Activated B cell treated with CpG ODN at 0.5 μM for 24 hours (primary cell): ENCODE results near the gene RNF38. TPM values are rescaled to one million over a fixed set of nuclear protein-coding genes. Genes with fewer than 3 reads are reported as not detected.
"Not testable (repeated sequence)": the region's sequence is repeated elsewhere in the genome, so short reads cannot be mapped to it uniquely, and the experiment has no call there.

Experiments
- ATAC-seq: fragments of 200-7000 bp; cut with Tn5 transposase; one replicate; pipeline ENCODE4 v1.10.0; 2021; ENCODE audit warnings: low read depth, mild to moderate bottlenecking, moderate library complexity
- CTCF ChIA-PET: fragments of 350-600 bp; sonication (Branson Sonifier 250); formaldehyde crosslinking; loops from one replicate; lab custom pipeline; 2021; ENCODE audit warnings: antibody characterized with exemption; lab: Charles Lee
- POLR2A ChIA-PET: fragments of 350-600 bp; sonication (Branson Sonifier 250); formaldehyde crosslinking; loops from one replicate; lab custom pipeline; 2021; ENCODE audit warnings: antibody characterized with exemption; lab: Charles Lee
- DNase-seq: peaks from one replicate; pipeline ENCODE4 v3.0.0; 2022
- H3K27ac Mint-ChIP-seq: one replicate; pipeline ENCODE4 v1.8.0; 2020; ENCODE audit warnings: mixed read lengths
- H3K27me3 Mint-ChIP-seq: one replicate; pipeline ENCODE4 v1.8.0; 2021; ENCODE audit warnings: mixed read lengths
- H3K36me3 Mint-ChIP-seq: one replicate; pipeline ENCODE4 v1.8.0; 2021; ENCODE audit warnings: low read depth, mixed read lengths
- H3K4me1 Mint-ChIP-seq: one replicate; pipeline ENCODE4 v1.8.0; 2021; ENCODE audit warnings: mixed read lengths
- H3K4me3 Mint-ChIP-seq: one replicate; pipeline ENCODE4 v1.8.0; 2020; ENCODE audit warnings: mild to moderate bottlenecking, mixed read lengths
- H3K9me3 Mint-ChIP-seq: one replicate; pipeline ENCODE4 v1.8.0; 2020; ENCODE audit warnings: mixed read lengths
- intact Hi-C: fragments of 100-400 bp; cut with micrococcal nuclease; formaldehyde crosslinking; loops from one replicate; pipeline ENCODE4 v1.15.1; 2024
- total RNA-seq: library from RNA; stranded (reverse); gene quantifications from 2 replicates; pipeline ENCODE4 v1.2.3, GENCODE V29; 2022
- TF ChIP-seq, protein P1 (sequence below): fragments of 200-600 bp; IDR thresholded peaks from one replicate; pipeline ENCODE4 v1.8.0; 2022; ENCODE audit warnings: antibody characterized with exemption, mild to moderate bottlenecking

The RNF38 gene
- 43.8 and 52.1 TPM in 2 replicates for total RNA-seq

GRCh38 chr9:36399980-36400331 is at the start of gene RNF38:
RNF38 (minus strand) TSS chr9:36400269; CDS start chr9:36400108, 161 bp downstream.
- Mint-ChIP-seq H3K4me1 (peaks cover 41% of the 10 kb centered on the region), H3K27me3 (no peaks in the 10 kb centered on the region), H3K4me3 (peak within 1 kb of the TSS; percentile 89), H3K36me3 (peaks cover 14% of the 10 kb centered on the region), H3K27ac (peak within 1 kb of the TSS; percentile 93), H3K9me3 (no peaks in the 10 kb centered on the region)
- ChIA-PET CTCF (interaction anchor here (1.2 kb wide), 1 partner anchor 151 kb away, joined by 3 read pairs; no protein-coding TSS in a partner anchor), POLR2A (interaction anchor here (0.9 to 1.7 kb wide), 3 partner anchors 10 to 88 kb away, joined by 3 to 12 read pairs (median 7); no protein-coding TSS in a partner anchor)
- no peak for DNase-seq
- intact Hi-C loops: loop anchor here (1.0 to 10.0 kb wide), 7 partner anchors 17 to 1502 kb away; partner anchors contain the start of genes GNE, SLC25A51, TOMM5 and TRMT10B
- peak; percentile 29 for ATAC-seq
- TF ChIP-seq, protein P1, sequence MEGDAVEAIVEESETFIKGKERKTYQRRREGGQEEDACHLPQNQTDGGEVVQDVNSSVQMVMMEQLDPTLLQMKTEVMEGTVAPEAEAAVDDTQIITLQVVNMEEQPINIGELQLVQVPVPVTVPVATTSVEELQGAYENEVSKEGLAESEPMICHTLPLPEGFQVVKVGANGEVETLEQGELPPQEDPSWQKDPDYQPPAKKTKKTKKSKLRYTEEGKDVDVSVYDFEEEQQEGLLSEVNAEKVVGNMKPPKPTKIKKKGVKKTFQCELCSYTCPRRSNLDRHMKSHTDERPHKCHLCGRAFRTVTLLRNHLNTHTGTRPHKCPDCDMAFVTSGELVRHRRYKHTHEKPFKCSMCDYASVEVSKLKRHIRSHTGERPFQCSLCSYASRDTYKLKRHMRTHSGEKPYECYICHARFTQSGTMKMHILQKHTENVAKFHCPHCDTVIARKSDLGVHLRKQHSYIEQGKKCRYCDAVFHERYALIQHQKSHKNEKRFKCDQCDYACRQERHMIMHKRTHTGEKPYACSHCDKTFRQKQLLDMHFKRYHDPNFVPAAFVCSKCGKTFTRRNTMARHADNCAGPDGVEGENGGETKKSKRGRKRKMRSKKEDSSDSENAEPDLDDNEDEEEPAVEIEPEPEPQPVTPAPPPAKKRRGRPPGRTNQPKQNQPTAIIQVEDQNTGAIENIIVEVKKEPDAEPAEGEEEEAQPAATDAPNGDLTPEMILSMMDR: no peak

DNA sequence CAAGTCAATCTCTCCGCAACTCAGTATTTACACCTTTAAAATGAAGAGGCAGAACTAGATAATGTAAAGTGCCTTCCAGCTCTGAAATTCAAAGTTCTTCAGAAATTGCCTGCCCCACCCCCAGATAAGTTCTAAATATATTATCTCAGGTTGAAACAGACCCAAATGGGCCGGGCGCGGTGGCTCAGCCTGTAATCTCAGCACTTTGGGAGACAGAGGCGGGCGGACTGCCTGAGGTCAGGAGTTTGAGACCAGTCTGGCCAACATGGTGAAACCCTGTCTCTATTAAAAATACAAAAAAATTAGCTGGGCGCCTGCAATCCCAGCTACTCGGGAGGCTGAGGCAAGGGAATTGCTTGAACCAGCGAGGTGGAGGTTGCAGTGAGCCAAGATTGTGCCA is 48.5 kb upstream of the RNF38 start:
- intact Hi-C loops, DNase-seq, ATAC-seq, H3K27ac Mint-ChIP-seq, H3K4me3 Mint-ChIP-seq, H3K27me3 Mint-ChIP-seq, H3K9me3 Mint-ChIP-seq, POLR2A ChIA-PET, H3K36me3 Mint-ChIP-seq: not testable (repeated sequence)
- H3K4me1 Mint-ChIP-seq: peaks cover 10% of the 10 kb centered on the region
- CTCF ChIA-PET: interaction anchor here (1.6 to 2.0 kb wide), 3 partner anchors 9 to 107 kb away, joined by 4 to 9 read pairs (median 6); no protein-coding TSS in a partner anchor

GRCh38 chr9:36448017-36448416 is 47.9 kb upstream of the RNF38 start:
- POLR2A ChIA-PET: no interaction called here
- Mint-ChIP-seq H3K27me3 (no peaks in the 10 kb centered on the region), H3K9me3 (no peaks in the 10 kb centered on the region), H3K4me1 (peaks cover 11% of the 10 kb centered on the region), H3K4me3 (no peak overlapping the region), H3K27ac (no peak overlapping the region), H3K36me3 (peaks cover 5% of the 10 kb centered on the region)
- CTCF ChIA-PET: interaction anchor here (1.6 to 2.0 kb wide), 3 partner anchors 10 to 107 kb away, joined by 4 to 9 read pairs (median 6); no protein-coding TSS in a partner anchor
- no peak for DNase-seq
- TF ChIP-seq, protein P1: no peak
- intact Hi-C loops: no loop called here
- ATAC-seq: no peak

DNA sequence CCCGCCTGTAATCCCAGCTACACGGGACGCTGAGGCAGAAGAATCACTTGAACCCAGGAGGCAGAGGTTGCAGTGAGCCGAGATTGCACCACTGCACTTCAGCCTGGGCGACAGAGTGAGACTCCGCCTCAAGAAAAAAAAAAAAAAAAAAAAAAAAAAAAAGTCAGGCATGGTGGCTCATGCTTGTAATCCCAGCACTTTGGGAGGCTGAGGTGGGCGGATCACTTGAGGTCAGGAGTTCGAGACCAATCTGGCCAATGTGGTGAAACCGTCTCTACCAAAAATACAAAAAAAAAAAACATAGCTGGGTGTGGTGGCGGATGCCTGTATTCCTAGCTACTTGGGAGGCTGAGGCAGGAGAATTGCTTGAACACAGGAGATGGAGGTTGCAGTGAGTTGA is 46.6 kb upstream of the RNF38 start:
- intact Hi-C loops: not testable (repeated sequence)

DNA sequence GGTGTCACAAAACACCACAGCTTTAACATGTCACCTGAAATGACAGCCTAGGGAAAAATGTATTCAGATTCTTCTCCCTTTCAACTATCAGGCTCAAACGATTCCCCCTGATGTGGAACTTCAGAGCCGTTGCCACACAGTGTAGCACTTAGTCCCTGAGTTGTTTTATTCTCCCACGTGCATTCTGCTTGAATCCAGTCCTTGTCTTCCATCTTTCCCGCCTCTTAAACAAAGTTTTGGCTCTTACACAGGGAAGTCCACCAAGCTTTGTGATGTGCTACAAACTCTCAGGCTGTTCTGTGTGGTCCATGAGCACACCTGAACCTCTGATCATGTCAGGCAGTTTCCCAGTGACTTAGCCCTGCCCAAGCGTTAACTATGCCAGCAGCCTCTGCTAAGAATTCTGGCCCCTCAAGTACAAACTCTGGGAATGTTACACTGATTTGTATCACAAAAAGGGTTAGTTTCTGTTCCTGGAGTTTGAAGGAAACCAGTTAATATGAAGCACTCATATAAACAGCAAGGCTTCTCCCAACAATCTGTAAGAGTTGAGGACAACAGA is 45.8 kb upstream of the RNF38 start:
- CTCF ChIA-PET: interaction anchor here (1.7 kb wide), 1 partner anchor 39 kb away, joined by 4 read pairs; no protein-coding TSS in a partner anchor
- no peak overlapping the region for H3K4me3 Mint-ChIP-seq
- POLR2A ChIA-PET: no interaction called here
- DNase-seq (no peak), ATAC-seq (no peak)
- intact Hi-C loops: no loop called here
- peaks cover 15% of the 10 kb centered on the region for H3K4me1 Mint-ChIP-seq
- H3K27me3 Mint-ChIP-seq: no peaks in the 10 kb centered on the region
- H3K27ac Mint-ChIP-seq: no peak overlapping the region
- TF ChIP-seq, protein P1: no peak
- no peaks in the 10 kb centered on the region for H3K9me3 Mint-ChIP-seq
- peaks cover 5% of the 10 kb centered on the region for H3K36me3 Mint-ChIP-seq

More for the DNA sequence above, 46.6 kb upstream of the RNF38 start:
- CTCF ChIA-PET: interaction anchor here (1.7 kb wide), 1 partner anchor 39 kb away, joined by 4 read pairs; no protein-coding TSS in a partner anchor
- H3K4me3 Mint-ChIP-seq, H3K36me3 Mint-ChIP-seq, ATAC-seq, H3K27ac Mint-ChIP-seq, H3K27me3 Mint-ChIP-seq, H3K9me3 Mint-ChIP-seq, POLR2A ChIA-PET, DNase-seq: not testable (repeated sequence)
- H3K4me1 Mint-ChIP-seq: peaks cover 15% of the 10 kb centered on the region

GRCh38 chr9:36444203-36444602 is 44.1 kb upstream of the RNF38 start:
- Mint-ChIP-seq H3K27me3 (no peaks in the 10 kb centered on the region), H3K9me3 (no peaks in the 10 kb centered on the region), H3K4me1 (peaks cover 15% of the 10 kb centered on the region), H3K27ac (no peak overlapping the region), H3K4me3 (no peak overlapping the region), H3K36me3 (peaks cover 5% of the 10 kb centered on the region)
- DNase-seq (no peak), ATAC-seq (no peak)
- TF ChIP-seq, protein P1: no peak
- POLR2A ChIA-PET: no interaction called here
- intact Hi-C loops: no loop called here
- CTCF ChIA-PET: no interaction called here
